Measurements from ENCODE around the gene ZNF320. TPM values are rescaled to one million over a fixed set of nuclear protein-coding genes. Genes with fewer than 3 reads are reported as not detected.
"Not testable (repeated sequence)": the region's sequence is repeated elsewhere in the genome, so short reads cannot be mapped to it uniquely, and the experiment has no call there.

Gene ZNF320
- polyA plus RNA-seq, 1 donor from 2014 or later = 4.7 TPM

GRCh38 chr19:52889931-52890330, 7.5 kb downstream of the ZNF320 start:
- H3K4me1 Mint-ChIP-seq = peaks cover 0 to 7% (median 1%) of the 10 kb centered on the region in 3 donors
- peaks cover 42% of the 10 kb centered on the region for H3K36me3 Mint-ChIP-seq
- no peaks in the 10 kb centered on the region for H3K27me3 Mint-ChIP-seq
- peaks cover 5 to 10% (median 6%) of the 10 kb centered on the region in 3 donors for H3K9me3 Mint-ChIP-seq
- H3K4me3 Mint-ChIP-seq = no peak overlapping the region
- H3K27ac Mint-ChIP-seq = no peak overlapping the region

GRCh38 chr19:52889076-52889475, 8.4 kb downstream of the ZNF320 start:
- H3K27ac Mint-ChIP-seq = no peak overlapping the region
- H3K27me3 Mint-ChIP-seq = no peaks in the 10 kb centered on the region
- H3K4me1 Mint-ChIP-seq = peaks cover 0 to 3% (median 0%) of the 10 kb centered on the region in 3 donors
- H3K36me3 Mint-ChIP-seq = peaks cover 41% of the 10 kb centered on the region
- H3K9me3 Mint-ChIP-seq = peaks cover 5 to 17% (median 6%) of the 10 kb centered on the region in 3 donors
- H3K4me3 Mint-ChIP-seq = no peak overlapping the region

DNA sequence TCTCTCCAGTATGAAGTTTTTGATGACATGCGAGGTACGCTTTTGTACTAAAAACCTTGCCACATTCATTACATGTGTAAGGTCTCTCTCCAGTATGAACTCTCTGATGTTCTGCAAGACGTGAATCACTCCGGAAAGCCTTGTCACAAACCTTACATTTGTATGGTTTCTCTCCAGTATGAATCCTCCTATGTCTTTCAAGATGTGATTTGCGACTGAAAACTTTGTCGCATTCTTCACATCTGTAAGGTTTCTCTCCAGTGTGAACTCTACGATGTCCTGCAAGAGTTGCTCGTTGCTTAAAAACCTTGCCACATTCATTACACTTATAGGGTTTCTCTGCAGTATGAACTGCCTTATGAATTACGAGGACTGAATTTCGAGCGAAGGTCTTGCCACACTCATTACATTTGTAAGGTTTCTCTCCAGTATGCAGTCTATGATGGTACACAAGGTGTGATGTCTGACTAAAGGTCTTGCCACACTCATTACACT, 16.5 kb downstream of the ZNF320 start:
- H3K4me1 Mint-ChIP-seq = no peaks in the 10 kb centered on the region
- no peaks in the 10 kb centered on the region for H3K27me3 Mint-ChIP-seq
- peaks cover 19 to 49% (median 36%) of the 10 kb centered on the region in 3 donors for H3K9me3 Mint-ChIP-seq
- peak overlapping the region in 1 of 4 donors; percentile 5 for H3K4me3 Mint-ChIP-seq
- H3K36me3 Mint-ChIP-seq = peaks cover 44% of the 10 kb centered on the region
- H3K27ac Mint-ChIP-seq = peak overlapping the region in 1 of 3 donors; percentile 2

DNA sequence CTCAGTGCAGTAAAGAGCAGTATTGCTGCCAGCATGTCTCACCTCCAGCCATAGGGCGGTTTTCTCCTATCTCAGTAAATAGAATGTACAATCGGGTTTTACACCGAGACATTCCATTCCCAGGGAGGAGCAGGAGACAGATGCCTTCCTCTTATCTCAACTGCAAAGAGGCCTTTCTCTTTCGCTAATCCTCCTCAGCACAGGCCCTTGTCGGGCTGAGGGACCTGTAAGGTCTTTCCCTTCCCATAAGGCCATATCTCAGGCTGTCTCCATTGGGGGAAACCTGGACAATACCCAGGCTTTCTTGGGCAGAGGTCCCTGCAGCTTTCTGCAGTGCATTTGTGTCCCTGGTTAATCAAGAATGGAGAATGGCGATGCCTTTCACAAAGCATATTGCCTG, 24.4 kb downstream of the ZNF320 start:
- H3K36me3 Mint-ChIP-seq, H3K4me3 Mint-ChIP-seq, H3K4me1 Mint-ChIP-seq, H3K27me3 Mint-ChIP-seq, H3K27ac Mint-ChIP-seq: not testable (repeated sequence)
- H3K9me3 Mint-ChIP-seq = peaks cover 8 to 40% (median 16%) of the 10 kb centered on the region in 3 donors

- Mint-ChIP-seq H3K27ac (no peak overlapping the region), H3K27me3 (no peaks in the 10 kb centered on the region), H3K4me1 (peaks cover 0 to 2% (median 0%) of the 10 kb centered on the region in 3 donors), H3K9me3 (peaks cover 5 to 35% (median 12%) of the 10 kb centered on the region in 3 donors), H3K4me3 (no peak overlapping the region), H3K36me3 (peaks cover 3% of the 10 kb centered on the region)
Observed at GRCh38 chr19:52871466-52871865, 26.0 kb downstream of the ZNF320 start.

DNA sequence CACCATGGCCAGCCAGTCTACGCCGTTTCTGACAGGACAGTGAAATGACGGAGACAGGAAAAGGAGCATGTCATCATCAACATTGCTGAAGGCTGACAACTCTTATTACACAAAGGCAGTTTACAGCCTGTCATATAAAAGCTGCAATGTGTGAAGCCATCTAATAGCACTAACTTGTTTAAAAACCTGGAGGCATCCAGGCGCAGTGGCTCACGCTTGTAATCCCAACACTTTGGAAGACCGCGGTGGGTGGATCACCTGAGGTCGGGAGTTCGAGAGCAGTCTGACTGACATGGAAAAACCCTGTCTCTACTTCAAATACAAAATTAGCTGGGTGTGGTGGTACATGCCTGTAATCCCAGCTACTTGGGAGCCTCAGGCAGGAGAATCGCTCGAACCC, 29.4 kb downstream of the ZNF320 start:
- not testable (repeated sequence) for H3K4me3 Mint-ChIP-seq, H3K27me3 Mint-ChIP-seq, H3K4me1 Mint-ChIP-seq, H3K36me3 Mint-ChIP-seq
- Mint-ChIP-seq H3K9me3 (peaks cover 2 to 21% (median 9%) of the 10 kb centered on the region in 3 donors), H3K27ac (peak overlapping the region in 1 of 3 donors; percentile 72)

DNA sequence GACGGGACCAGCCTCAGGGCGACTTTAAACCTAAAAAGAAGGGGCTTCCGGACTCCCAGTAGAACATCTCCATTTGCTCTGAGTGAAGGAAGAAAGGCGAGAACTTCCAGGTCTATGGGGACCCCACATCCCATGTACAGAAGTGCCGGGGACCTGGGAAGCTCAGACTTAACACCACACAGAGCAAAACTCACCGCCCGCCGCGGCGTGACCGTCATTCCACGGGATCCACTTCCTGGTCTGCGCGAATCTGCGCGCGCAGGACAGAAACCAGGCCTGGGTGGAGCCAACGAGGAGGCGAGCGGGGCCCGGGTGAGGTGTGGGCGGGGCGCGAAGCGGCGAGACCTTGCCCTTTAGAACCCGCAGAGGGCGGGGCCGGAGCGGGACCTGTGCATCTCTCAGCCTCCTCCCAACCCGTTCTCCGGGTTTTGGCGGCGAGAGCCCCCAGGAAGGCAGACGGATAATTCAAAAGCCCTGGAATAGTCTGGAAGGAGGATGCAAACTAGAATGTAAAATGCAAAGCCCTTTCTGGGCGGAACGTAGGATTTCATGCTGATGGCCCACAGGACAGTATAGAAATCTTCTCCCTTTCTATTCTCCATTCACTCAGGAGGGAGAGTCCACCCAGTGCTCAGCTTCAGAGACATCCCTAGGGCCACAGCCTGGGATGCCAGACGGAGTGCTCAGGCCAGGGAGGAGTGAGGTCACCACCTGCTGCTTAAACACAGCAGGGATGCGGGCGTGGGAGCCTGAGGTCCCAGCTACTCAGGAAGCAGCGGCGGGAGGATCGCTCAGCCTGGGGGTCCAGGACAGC, 39.9 kb downstream of the ZNF320 start, which contains the start of gene ZNF468:
TSS of gene ZNF468 (minus strand) at position 242 of the 814 bp plus-strand sequence. CDS start 3,347 bp downstream, outside the sequence.
- not testable (repeated sequence) for H3K27me3 Mint-ChIP-seq, H3K36me3 Mint-ChIP-seq, H3K9me3 Mint-ChIP-seq
- Mint-ChIP-seq H3K27ac (peak within 1 kb of the TSS; percentile 89 to 95 (median 94)), H3K4me3 (peak within 1 kb of the TSS; percentile 92 to 100 (median 98)), H3K4me1 (peaks cover 8 to 14% (median 13%) of the 10 kb centered on the region in 3 donors)

GRCh38 chr19:52856540-52857377, 40.7 kb downstream of the ZNF320 start:
- H3K4me3 Mint-ChIP-seq = peak overlapping the region; percentile 92 to 100 (median 98)
- peak overlapping the region; percentile 89 to 95 (median 94) for H3K27ac Mint-ChIP-seq
- not testable (repeated sequence) for H3K27me3 Mint-ChIP-seq, H3K36me3 Mint-ChIP-seq, H3K9me3 Mint-ChIP-seq
- peaks cover 8 to 14% (median 13%) of the 10 kb centered on the region in 3 donors for H3K4me1 Mint-ChIP-seq

Other genes with a start within 250 kb of the ZNF320 start
- gene ZNF611, start 162.6 kb downstream of the ZNF320 start, polyA plus RNA-seq = 33.7 TPM
- 18.3 TPM for gene ZNF600, start 110.8 kb downstream of the ZNF320 start, polyA plus RNA-seq
- gene ZNF28, start 76.0 kb downstream of the ZNF320 start, polyA plus RNA-seq = 22.3 TPM
- 16.1 TPM for gene ZNF468, start 40.0 kb downstream of the ZNF320 start, polyA plus RNA-seq
- 2.1 TPM for gene ZNF888, start 25.8 kb upstream of the ZNF320 start, polyA plus RNA-seq
- 9.2 TPM for gene ZNF816, start 65.2 kb upstream of the ZNF320 start, polyA plus RNA-seq
- 0.21 TPM for gene ERVV-1, start 116.3 kb upstream of the ZNF320 start, polyA plus RNA-seq
- not detected for gene ERVV-2, start 147.1 kb upstream of the ZNF320 start, polyA plus RNA-seq
- 23.0 TPM for gene ZNF160, start 205.8 kb upstream of the ZNF320 start, polyA plus RNA-seq
- 4.9 TPM for gene ZNF415, start 235.3 kb upstream of the ZNF320 start, polyA plus RNA-seq